Activated gamma-delta T cell (primary cell): ENCODE data around the gene DDX42.

Source experiments
- DNase-seq: peaks from one replicate; lab custom pipeline; 2025; lab: John Stamatoyannopoulos, UW

DDX42 gene

DNA sequence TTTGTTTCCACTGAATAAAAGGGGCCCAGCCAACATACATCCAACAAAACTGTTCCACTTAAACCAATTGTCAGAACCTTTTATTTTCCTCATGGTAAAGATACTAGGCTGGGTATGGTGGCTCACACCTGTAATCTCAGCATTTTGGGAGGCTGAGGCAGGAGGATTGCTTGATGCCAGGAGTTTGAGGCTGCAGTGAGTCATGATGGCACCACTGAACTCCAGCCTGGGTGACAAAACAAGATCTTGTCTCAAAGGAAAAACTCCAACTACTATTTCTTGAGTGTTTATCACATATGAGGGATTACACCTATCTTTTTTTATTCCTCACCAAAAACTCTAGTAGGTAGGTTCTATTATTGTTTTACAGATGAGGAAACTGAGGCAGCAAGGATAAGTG, 48.6 kb downstream of the DDX42 start:
- DNase-seq = no peak

DNA sequence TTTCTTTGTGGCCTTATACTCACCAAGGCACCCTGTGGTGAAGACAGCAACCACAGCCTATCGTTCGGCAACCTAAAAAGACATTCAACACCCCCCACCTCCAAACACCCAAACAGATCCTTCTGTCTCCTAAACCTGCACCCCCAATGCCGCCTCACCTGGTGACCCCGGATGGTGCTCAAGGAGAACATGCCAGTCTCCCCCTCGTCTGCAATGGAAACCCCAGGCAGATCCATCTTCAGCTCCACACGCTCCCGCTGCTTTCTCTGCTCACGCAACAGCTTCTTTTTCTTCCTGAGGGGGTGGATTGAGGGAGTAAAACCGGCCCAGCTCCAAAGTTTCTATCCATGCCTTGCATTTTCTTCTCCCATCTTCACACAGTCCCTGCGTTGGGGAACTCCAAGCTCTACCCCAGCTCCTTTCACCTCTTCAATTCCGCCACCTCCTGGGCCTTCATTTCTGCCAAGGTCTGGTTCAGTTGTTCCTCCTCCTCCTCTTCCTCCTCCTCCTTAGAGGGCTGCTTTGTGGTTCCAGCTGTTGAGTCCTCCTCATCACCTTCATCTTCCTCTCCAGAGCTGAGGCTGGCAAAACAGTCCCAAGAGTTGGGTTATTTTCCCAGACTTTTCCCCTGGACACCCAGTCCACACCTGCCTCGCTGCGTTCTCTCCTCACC, 49.8 kb downstream of the DDX42 start:
- DNase-seq = no peak

GRCh38 chr17:63824362-63824761, 50.4 kb downstream of the DDX42 start:
- DNase-seq = no peak

DNA sequence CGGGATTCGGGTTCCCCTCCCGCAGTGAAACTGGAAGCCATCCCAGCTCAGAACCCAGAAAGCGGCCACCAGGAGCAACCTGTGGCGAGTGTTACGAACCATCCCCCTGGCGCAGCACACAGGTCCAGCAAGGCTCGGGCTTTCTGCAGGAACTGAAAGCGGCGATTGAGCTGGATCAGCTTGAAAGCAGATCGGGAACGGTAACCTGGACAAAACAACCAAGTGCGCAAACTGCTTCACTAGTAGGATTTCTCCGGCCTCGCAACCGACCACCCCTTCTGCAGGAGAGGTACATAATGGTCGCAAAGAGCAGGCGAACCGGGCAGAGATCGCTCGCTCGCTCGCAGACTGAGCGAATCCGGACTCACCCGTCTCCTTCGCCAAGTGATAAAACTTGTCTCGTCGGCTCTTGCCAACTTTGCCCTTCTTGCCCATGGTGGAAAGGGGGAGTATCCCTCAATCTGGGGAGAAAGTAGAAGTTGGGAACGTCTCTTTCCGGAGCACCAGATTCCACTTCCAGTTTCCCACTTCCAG, 52.6 kb downstream of the DDX42 start:
- no peak for DNase-seq

GRCh38 chr17:63827002-63827800, 53.2 kb downstream of the DDX42 start, which contains the start of the genes FTSJ3 and PSMC5:
TSS of gene FTSJ3 (minus strand) at chr17:63827663. CDS start at chr17:63826902, 761 bp downstream.
TSS of gene PSMC5 (plus strand) at chr17:63827431. CDS start at chr17:63827491, 60 bp downstream.
- peak; percentile 86 for DNase-seq

DNA sequence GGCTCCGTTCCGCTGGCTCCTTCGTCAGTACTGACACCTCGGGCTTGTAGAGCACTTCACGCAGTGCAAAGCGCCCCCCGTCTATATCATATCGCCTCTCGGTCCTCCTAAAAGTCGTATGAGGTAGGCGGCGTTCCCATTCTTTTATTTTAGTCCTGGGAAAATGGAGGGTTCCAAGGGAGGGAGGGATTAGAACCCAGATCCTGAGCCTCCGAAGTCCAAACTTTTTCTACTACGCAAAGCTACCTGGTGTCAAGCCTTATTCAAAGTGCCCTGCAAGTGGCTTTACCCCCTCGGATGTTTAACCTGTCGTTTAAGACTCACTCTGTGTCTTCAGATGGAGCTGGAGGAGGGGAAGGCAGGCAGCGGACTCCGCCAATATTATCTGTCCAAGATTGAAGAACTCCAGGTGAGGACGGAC, 53.8 kb downstream of the DDX42 start:
- no peak for DNase-seq

- no peak for DNase-seq
Observed at GRCh38 chr17:63828936-63829335, 55.0 kb downstream of the DDX42 start.

- no peak for DNase-seq
Observed at GRCh38 chr17:63830278-63830677, 56.3 kb downstream of the DDX42 start.

DNA sequence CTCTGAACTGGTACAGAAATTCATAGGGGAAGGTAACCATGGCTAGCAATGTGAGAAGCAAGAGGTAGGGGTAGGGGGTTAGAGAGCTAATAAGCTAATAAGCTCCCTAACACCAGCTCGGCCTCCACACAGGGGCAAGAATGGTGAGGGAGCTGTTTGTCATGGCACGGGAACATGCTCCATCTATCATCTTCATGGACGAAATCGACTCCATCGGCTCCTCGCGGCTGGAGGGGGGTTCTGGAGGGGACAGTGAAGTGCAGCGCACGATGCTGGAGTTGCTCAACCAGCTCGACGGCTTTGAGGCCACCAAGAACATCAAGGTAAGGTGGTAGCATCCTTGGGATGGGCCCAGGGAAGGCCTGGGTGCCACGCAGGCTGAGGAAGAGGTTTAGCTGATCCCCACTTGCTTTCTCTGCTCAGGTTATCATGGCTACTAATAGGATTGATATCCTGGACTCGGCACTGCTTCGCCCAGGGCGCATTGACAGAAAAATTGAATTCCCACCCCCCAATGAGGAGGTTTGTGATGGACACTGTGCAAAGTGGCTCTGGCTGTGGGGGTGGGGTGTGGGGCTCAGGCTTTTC, 57.0 kb downstream of the DDX42 start:
- DNase-seq = no peak

DNA sequence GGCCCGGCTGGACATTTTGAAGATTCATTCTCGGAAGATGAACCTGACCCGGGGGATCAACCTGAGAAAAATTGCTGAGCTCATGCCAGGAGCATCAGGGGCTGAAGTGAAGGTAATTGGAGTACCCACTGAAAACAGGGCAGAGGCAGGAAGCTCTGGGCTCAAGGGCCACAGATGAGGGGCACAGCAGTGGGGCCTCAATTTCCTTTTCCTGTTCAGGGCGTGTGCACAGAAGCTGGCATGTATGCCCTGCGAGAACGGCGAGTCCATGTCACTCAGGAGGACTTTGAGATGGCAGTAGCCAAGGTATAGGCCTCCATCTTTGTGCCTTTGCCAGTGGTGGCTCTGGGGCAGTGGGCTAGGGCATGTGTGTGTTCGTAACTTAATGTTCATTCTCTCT, 57.5 kb downstream of the DDX42 start:
- DNase-seq = no peak

GRCh38 chr17:63832014-63832413, 58.0 kb downstream of the DDX42 start:
- DNase-seq = no peak

DNA sequence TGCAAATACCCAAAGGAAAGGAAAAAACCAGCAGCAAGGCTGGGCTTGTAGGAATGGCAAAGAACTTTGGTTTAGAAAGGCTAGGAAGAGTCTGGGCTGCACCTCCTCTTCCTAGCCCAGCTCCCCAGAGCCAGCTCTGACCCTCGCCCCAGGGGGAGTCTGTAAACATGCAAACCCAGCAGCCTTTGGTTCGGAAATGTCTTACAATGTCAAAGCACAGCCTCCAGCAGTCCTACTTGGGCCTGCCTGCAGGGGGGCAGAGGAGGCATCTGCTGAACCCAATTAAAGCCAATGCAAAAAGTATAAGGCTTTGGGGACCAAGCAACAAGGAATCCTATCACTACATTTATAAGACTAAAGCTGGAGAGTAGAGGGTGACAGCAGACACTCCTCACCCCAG, 58.5 kb downstream of the DDX42 start:
- DNase-seq = no peak

- DNase-seq = no peak
Observed at GRCh38 chr17:63833026-63833740, 59.2 kb downstream of the DDX42 start.

DNA sequence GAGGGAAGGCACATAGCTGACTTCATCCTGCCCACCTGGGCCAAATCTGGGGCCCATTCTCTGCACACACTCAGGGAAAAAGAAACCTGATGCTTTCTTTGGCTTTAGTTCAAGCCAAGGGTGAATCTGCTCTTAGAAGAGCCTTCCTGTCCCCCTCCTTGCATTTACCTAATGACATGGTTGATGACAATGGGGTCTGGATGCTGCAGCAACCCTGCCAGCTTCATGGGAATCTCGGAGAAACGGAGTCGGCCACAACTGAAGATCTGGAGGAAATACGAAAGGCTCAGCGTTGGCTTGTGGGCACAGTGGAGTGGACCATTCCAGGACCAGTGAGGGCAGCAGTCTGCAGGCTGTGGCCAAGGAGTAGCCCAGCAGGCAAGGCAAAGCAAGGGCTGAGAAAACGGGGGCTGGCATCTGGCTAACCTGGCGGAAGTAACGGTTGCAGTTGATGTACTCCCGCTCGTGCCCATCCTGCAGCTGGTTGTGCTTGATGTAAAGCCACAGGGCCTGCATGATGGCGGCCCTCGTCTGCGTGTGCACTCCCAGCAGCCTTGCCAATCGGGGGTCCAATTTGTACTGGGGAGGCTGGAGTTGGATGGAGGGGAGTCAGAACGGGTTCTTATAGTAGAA, 59.9 kb downstream of the DDX42 start:
- no peak for DNase-seq

DNA sequence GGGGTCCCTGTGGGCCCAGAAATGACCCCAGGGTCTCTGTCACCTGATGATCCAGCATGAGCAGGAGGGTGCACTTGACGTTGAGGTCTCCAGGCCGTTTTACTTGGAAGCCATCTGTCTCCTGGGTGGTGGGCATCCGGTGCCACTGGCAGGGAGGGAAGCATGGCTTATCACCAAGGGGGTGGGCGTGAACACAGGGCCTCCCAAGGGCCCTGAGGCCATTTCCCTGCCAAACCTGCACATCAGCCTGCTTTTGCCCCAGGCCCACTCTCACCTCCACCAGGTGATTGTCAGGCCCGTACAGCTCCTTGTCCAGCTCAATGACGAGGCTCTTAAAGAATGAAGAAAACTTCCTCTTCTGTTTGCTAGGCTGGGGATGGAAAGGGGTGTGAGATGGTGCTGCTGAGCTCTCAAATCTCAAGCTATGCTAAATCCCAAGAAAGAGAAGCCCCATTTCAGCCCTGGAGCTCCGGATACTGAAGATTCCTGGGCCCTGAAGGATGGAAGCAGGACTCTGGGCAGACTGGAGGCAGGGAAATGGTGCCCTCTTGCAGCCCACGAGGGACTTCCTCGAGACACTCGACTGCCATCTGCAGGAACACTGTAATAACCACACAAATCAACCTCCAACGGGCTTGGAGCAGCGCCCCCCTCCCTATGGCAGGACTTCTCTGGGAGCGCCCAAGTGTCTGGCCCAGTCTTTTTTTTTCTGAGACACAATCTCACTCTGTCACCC, 60.6 kb downstream of the DDX42 start:
- no peak for DNase-seq

- no peak for DNase-seq
Observed at GRCh38 chr17:63835167-63835720, 61.3 kb downstream of the DDX42 start.

- no peak for DNase-seq
Observed at GRCh38 chr17:63836811-63837210, 62.8 kb downstream of the DDX42 start.

DNA sequence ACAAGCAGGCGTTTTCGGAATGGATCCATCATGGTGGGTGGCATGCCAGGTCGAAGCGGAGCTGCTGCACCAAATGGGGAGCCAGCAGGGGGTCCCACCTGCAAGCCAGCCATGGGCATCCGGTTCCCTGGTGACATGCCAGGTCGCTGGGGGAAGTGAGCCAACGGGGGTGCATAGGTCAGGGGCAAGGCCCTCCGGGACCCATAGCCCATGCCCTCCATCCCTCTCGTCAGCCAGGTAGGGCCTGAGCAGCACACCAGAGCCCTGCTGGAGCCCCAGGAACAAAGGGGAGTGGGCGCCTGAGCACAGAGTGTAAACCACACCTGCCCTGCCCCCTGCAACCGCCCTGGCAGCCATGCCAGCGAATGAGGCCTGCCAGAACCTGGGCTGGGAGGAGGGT, 63.5 kb downstream of the DDX42 start:
- DNase-seq = no peak

- no peak for DNase-seq
Observed at GRCh38 chr17:63837962-63838600, 64.1 kb downstream of the DDX42 start.

DNA sequence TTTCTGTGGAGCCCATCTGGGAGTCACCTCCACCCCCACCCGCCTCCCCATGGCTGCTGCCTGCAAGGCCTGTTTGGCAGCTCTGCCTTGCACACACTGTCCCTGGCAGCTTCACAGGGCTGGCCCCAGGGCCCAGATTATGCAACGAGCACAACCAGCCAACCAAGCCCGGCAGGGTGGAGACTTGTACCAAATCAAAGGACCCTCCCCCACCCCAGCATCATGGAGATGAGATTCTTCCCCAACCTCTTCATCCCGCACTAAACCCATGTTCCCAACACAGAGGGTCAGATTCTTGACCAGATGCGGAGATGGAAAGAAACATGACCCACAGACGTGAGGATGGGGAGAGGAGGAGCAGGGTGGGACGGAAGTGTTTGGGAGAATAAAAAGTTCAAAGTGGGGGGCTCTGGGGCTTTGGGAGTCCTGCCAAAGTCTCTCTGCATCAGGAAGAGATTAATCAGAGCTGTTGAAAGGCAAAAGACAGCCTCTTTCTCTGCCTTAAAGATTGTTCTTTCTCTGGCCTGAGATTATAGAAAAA, 64.7 kb downstream of the DDX42 start:
- no peak for DNase-seq
